HepG2 (cell line): Measurements from ENCODE around the gene GLB1L. TPM values are rescaled to one million over a fixed set of nuclear protein-coding genes. Genes with fewer than 3 reads are reported as not detected.
A peak's percentile ranks its signal among the peaks of the same experiment; 100 is the strongest.

Experiments used
- BHLHE40 ChIP-seq: IDR thresholded peaks from 2 replicates; pipeline ENCODE4 v1.6.1; 2011; ENCODE audit warnings: low read length, improper control_type of control experiment
- CENPT ChIP-seq: sonication (generic); formaldehyde crosslinking; IDR thresholded peaks from 2 replicates; pipeline ENCODE4 v1.8.0; 2022; ENCODE audit warnings: low read depth, mild to moderate bottlenecking, moderate library complexity, missing genetic modification reagents
- CHD2 ChIP-seq: IDR thresholded peaks from 2 replicates; pipeline ENCODE4 v1.6.1; 2011; ENCODE audit warnings: low read depth, low read length, improper control_type of control experiment
- FLYWCH1 ChIP-seq: sonication (generic); formaldehyde crosslinking; IDR thresholded peaks from 2 replicates; pipeline ENCODE4 v1.8.1; 2023; ENCODE audit warnings: mild to moderate bottlenecking, missing genetic modification reagents
- GABPA ChIP-seq, 2 experiments: IDR thresholded peaks; 2 replicates each; pipeline ENCODE4 v1.6.1; 2011 to 2016; ENCODE audit warnings: low read depth in 2 of 2, low read length in 1 of 2, missing biosample characterization in 1 of 2, missing genetic modification characterization in 1 of 2
- GLI4 ChIP-seq: sonication (generic); formaldehyde crosslinking; IDR thresholded peaks from 2 replicates; pipeline ENCODE4 v1.5.1; 2020; ENCODE audit warnings: missing genetic modification reagents, mild to moderate bottlenecking, moderate library complexity, borderline replicate concordance
- HOXA7 ChIP-seq: sonication (generic); formaldehyde crosslinking; IDR thresholded peaks from 2 replicates; pipeline ENCODE4 v1.8.1; 2022; ENCODE audit warnings: mild to moderate bottlenecking, missing genetic modification reagents, moderate library complexity
- HOXD1 ChIP-seq: sonication (generic); formaldehyde crosslinking; IDR thresholded peaks from 2 replicates; pipeline ENCODE4 v1.5.0; 2020; ENCODE audit warnings: missing genetic modification reagents
- KDM4B ChIP-seq: sonication (generic); formaldehyde crosslinking; IDR thresholded peaks from 2 replicates; pipeline ENCODE4 v1.4.0; 2020; ENCODE audit warnings: missing genetic modification reagents
- NFE2L1 ChIP-seq: sonication (generic); formaldehyde crosslinking; IDR thresholded peaks from 2 replicates; pipeline ENCODE4 v1.4.0; 2020; ENCODE audit warnings: missing genetic modification reagents, mild to moderate bottlenecking, borderline replicate concordance
- NONO ChIP-seq, 2 experiments: fragments of 450-650 bp in 1 of 2; sonication (generic) in 1 of 2; formaldehyde crosslinking in 1 of 2; IDR thresholded peaks in 1 of 2; conservative IDR thresholded peaks in 1 of 2; 2 replicates each; pipeline versions ENCODE4 v1.6.1 to v1.8.0; 2017 to 2022; ENCODE audit warnings: mild to moderate bottlenecking in 1 of 2, missing genetic modification reagents in 1 of 2, moderate library complexity in 1 of 2
- REL ChIP-seq: sonication (generic); formaldehyde crosslinking; conservative IDR thresholded peaks from 2 replicates; pipeline ENCODE4 v1.8.0; 2022; ENCODE audit warnings: mild to moderate bottlenecking, missing genetic modification reagents, moderate library complexity
- RERE ChIP-seq: IDR thresholded peaks from 2 replicates; pipeline ENCODE4 v1.6.1; 2016; ENCODE audit warnings: low read depth, missing genetic modification reagents, missing compliant biosample characterization
- SRSF9 ChIP-seq: fragments of 200-400 bp; formaldehyde crosslinking; IDR thresholded peaks from 2 replicates; pipeline ENCODE4 v1.6.1; 2018; ENCODE audit warnings: borderline replicate concordance, mild to moderate bottlenecking, low read depth, low read length; ENCODE audit not compliant: insufficient read depth, poor library complexity, severe bottlenecking
- ZNF329 ChIP-seq: sonication (generic); formaldehyde crosslinking; IDR thresholded peaks from 2 replicates; pipeline ENCODE4 v1.9.0; 2021; ENCODE audit warnings: low read depth, mild to moderate bottlenecking, missing genetic modification reagents
- ZNF343 ChIP-seq: sonication (generic); formaldehyde crosslinking; IDR thresholded peaks from 2 replicates; pipeline ENCODE4 v1.4.0; 2020; ENCODE audit warnings: mild to moderate bottlenecking, missing genetic modification reagents
- ZNF362 ChIP-seq: sonication (generic); formaldehyde crosslinking; IDR thresholded peaks from 2 replicates; pipeline ENCODE4 v1.4.0; 2020; ENCODE audit warnings: missing genetic modification reagents, mild to moderate bottlenecking, borderline replicate concordance
- ZNF598 ChIP-seq: sonication (generic); formaldehyde crosslinking; IDR thresholded peaks from 2 replicates; pipeline ENCODE4 v1.5.1; 2020; ENCODE audit warnings: mild to moderate bottlenecking, missing genetic modification reagents, borderline replicate concordance
- ZNF616 ChIP-seq: sonication (generic); formaldehyde crosslinking; IDR thresholded peaks from 2 replicates; pipeline ENCODE4 v1.5.0; 2020; ENCODE audit warnings: low read depth, mild to moderate bottlenecking, missing genetic modification reagents
- ZNF713 ChIP-seq: sonication (generic); formaldehyde crosslinking; IDR thresholded peaks from 2 replicates; pipeline ENCODE4 v1.4.0; 2020; ENCODE audit warnings: mild to moderate bottlenecking, missing genetic modification reagents
- ZNF75D ChIP-seq: sonication (generic); formaldehyde crosslinking; IDR thresholded peaks from 2 replicates; pipeline ENCODE4 v1.8.1; 2023; ENCODE audit warnings: missing genetic modification reagents, mild to moderate bottlenecking, borderline replicate concordance
- ZNF773 ChIP-seq: sonication (generic); formaldehyde crosslinking; IDR thresholded peaks from 2 replicates; pipeline ENCODE4 v1.4.0; 2020; ENCODE audit warnings: missing genetic modification reagents, borderline replicate concordance
- polyA plus RNA-seq, 8 experiments: library from polyadenylated mRNA; depleted of rRNA in 3 of 8; stranded (reverse) in 7 of 8; unstranded in 1 of 8; fragments of >200 nt; fragmentation: Illumina TruSeq in 4 of 8; extraction: Trizol in 4 of 8; gene quantifications; 2 replicates each; pipeline versions ENCODE4 v1.2.1 to v1.2.3, GENCODE V29; 2011 to 2016; ENCODE audit warnings: low read depth in 4 of 8, missing spikeins in 1 of 8, mixed read lengths in 1 of 8; ENCODE audit not compliant: insufficient read depth in 1 of 8
- total RNA-seq, 5 experiments: library from RNA; depleted of rRNA; stranded (reverse); fragments of >200 nt; fragmentation: Illumina TruSeq; extraction: Trizol; gene quantifications; 2 replicates each; pipeline ENCODE4 v1.2.3, GENCODE V29; 2016; ENCODE audit warnings: low read depth in 1 of 5

GLB1L gene
- total and polyA plus RNA-seq, 2 of the 13 experiments (the other 11 are each of a cell fraction or from before 2014, with no cell fraction given): 6.8 to 7.3 TPM

GRCh38 chr2:219206328-219207133 is 38.7 kb downstream of the GLB1L start, which contains the start of gene ZFAND2B (continued):
- TF ChIP-seq ZNF362 (CRISPR knock-in tag): no peak; the same call in 1 of the 2 replicates
- no peak for TF ChIP-seq ZNF75D
- no peak for TF ChIP-seq FLYWCH1 (CRISPR knock-in tag)
- no peak for TF ChIP-seq NONO (IDR thresholded peaks at IDR 0.05)
- TF ChIP-seq NONO (CRISPR knock-in tag; conservative IDR thresholded peaks at IDR 0.05): peak; percentile 74
- no peak for TF ChIP-seq SRSF9
- no peak; the same call in 1 of the 2 replicates for TF ChIP-seq GLI4 (CRISPR knock-in tag)
- no peak; the same call in 1 of the 2 replicates for TF ChIP-seq RERE (CRISPR knock-in tag)
- TF ChIP-seq ZNF616 (CRISPR knock-in tag): no peak; the same call in 1 of the 2 replicates
- TF ChIP-seq REL (CRISPR knock-in tag): no peak; the same call in 1 of the 2 replicates
- no peak for TF ChIP-seq HOXD1 (CRISPR knock-in tag)
- TF ChIP-seq BHLHE40: 0 out of 2 replicates have a peak, but pooled peaks have one; percentile 7
- TF ChIP-seq GABPA (IDR thresholded peaks at IDR 0.05; ENCODE audit: low read depth, low read length): no peak
- peak; percentile 41 for TF ChIP-seq GABPA (CRISPR knock-in tag; IDR thresholded peaks at IDR 0.05; ENCODE audit: low read depth)
- no peak for TF ChIP-seq ZNF773 (CRISPR knock-in tag)
- peak; percentile 55; the same call in 1 of the 2 replicates for TF ChIP-seq ZNF598
- TF ChIP-seq ZNF713 (CRISPR knock-in tag): peak; percentile 64; the same call in 1 of the 2 replicates
- peak; percentile 63; the same call in 1 of the 2 replicates for TF ChIP-seq ZNF343 (CRISPR knock-in tag)
- TF ChIP-seq CHD2: peak; percentile 42; the same call in 1 of the 2 replicates
- TF ChIP-seq KDM4B (CRISPR knock-in tag): no peak; the same call in 1 of the 2 replicates
- TF ChIP-seq CENPT (CRISPR knock-in tag): no peak
- no peak for TF ChIP-seq NFE2L1 (CRISPR knock-in tag)
- 0 out of 2 replicates have a peak, but pooled peaks have one; percentile 30 for TF ChIP-seq ZNF329 (CRISPR knock-in tag)
- no peak for TF ChIP-seq HOXA7 (CRISPR knock-in tag)
